Hematopoietic multipotent progenitor cell (in vitro differentiated cells): ENCODE measurements around the gene VWA7. TPM values are rescaled to one million over a fixed set of nuclear protein-coding genes. Genes with fewer than 3 reads are reported as not detected.
"Not testable (repeated sequence)": the region's sequence is repeated elsewhere in the genome, so short reads cannot be mapped to it uniquely, and the experiment has no call there.

Experiments
- DNase-seq, 3 donors: peaks; one replicate each; pipeline ENCODE4 v3.0.0-alpha.2; 2011 to 2015; ENCODE audit warnings: low read depth in 2 of 3, low spot score in 2 of 3
- total RNA-seq: library from RNA; depleted of rRNA; stranded (reverse); fragments of >200 nt; gene quantifications from one replicate; pipeline ENCODE4 v1.2.3, GENCODE V29; 2012

VWA7 gene
- 2.4 TPM for total RNA-seq

GRCh38 chr6:31776989-31777666 is at the start of gene VWA7:
TSS of gene VWA7 (minus strand) at chr6:31777328. CDS start at chr6:31776779, 549 bp downstream.
- peak in 2 of 3 donors; percentile 83 to 89 for DNase-seq

DNA sequence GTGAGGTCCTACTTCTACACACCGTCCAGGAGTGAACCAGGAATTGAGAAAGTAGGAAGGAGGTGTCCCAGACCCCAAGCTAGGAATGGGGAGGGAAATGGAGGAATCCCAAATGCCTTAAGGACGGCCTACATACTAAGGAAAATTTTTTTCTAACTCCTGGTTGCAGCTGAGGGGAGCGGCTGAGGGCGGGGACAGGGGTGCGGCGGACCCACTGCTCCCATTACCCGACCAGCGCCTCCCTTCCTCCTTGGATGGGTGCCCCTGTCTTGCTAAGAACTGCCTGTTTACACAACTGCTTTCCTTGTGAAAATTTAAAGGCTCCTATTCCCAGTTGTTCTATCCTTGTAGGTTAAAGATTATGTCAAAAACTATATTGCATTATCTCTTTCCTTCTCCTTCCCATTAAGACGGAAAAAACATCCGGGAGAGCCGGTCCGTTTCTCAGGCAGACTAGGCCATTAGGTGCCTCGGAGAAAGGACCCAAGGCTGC is 49.7 kb upstream of the VWA7 start:
- DNase-seq: no peak

GRCh38 chr6:31825553-31825952 is 48.4 kb upstream of the VWA7 start:
- DNase-seq: no peak

- not testable (repeated sequence) for DNase-seq
Measured at GRCh38 chr6:31823592-31824196, 46.6 kb upstream of the VWA7 start.

DNA sequence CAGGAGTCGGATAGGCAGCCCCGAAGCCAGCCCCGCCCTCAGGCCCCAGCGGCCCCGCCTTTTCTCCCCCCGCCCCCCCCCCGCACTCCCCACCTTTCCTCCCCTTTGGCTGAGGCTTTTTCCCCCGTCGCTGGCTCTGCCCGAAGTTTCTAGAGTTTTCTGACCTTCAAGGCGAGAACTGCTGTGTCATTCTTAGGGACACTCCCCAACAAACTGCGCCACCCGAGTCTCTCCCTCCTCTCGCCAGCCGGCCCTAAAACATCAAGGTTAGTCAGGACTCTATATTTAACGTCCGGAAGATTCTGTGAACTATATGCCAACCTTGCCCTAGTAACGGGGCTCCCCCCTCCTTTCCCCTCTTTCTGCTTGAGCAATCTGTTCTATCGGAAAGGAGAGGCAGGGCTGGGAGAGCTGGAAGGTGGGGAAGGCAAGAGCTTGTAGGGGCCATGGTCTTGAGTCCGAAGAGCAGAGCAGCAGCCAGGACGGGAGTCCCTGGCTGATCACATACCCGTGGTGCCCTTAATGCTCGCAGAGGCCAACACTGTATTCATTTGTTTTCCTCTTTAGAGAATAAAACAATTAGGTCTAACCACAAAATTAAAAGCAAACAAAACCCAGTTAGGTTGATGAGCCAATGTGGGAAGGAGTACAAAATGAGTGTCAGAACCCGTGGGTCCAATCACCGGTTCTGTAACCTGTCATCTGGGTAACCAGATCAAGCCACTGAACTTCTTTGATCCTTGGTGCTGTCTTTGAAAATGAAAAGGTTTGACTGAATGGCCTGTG is 45.1 kb upstream of the VWA7 start:
- peak; percentile 37 to 82 (median 80) for DNase-seq

DNA sequence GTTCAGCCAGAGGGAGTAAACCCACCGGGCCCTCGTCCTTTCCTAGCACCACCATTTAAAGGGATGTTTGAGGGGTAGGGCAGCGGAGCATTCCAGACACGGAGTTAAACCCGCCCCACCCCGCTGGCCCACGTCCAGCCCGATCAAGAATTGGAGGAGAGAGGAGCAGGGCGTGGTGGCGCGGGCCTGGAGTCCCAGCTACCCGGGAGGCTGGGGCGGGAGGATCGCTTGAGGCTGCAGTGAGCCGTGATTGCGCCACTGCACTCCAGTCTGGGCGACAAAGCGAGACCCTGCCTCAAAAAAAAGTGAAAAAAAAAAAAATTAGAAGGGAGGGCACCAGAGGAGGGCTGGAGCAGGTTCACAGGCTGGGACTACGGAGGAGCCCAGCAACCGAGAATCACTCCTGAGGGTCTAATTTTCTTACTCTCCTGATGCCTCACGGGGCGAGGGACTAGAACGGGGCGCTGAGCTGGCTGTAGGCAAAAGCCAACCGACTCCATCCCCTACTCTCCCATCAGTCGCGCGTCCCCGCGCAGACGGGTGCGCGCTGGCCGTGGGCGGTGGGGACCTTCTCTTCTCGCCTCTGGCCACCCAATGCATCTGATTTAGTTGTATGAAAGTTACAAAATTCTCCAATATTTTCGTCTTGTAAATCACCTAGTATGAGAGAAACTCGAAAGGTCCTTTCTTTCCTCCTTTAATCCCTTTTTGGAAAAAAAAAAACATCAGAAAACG is 44.3 kb upstream of the VWA7 start:
- peak in 1 of 3 donors; percentile 56 for DNase-seq

- DNase-seq: not testable (repeated sequence)
Measured at GRCh38 chr6:31820399-31820798, 43.3 kb upstream of the VWA7 start.

DNA sequence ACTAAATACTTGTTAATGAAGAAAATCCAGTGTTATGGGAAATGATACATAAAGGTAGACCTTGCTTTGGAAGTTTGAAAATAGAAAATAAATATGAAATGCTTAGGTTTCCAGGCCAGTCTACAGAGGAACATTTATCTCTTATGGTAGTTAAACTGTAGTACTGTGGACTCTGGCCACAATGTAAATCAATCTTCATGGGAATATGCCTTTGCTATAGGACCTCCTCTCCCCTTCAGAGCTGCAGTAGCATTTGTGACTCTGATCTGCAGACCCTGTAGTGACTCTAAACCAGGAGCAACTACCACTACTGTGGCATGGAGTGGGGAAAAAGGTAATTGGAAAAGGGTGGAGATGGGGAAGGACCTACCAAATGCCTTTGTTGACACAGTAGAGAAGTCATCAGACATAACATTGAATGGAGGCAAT is 42.8 kb upstream of the VWA7 start:
- no peak for DNase-seq

DNA sequence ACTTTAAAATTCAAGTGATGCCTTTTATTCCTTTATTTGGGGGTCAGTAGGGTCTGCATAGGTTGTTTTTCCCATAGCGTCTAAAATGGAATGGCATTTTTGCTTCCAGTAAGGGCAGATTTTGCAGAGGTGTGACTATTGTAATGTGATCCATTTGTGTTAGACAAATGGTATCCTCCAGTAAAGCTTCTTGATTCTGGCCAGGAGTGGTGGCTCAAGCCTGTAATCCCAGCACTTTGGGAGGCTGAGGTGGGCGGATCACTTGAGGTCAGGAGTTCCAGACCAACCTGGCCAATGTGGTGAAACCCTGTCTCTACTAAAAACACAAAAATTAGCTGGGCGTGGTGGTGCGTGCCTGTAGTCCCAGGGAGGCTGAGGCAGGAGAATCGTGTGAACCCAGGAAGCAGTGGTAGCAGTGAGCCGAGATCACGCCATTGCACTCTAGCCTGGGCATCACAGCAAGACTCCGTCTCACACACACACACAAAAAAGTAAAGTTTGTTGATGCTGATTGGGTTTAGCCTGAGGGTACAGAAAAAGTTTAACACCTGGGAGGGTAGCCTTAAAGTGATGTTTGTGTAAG is 40.9 kb upstream of the VWA7 start:
- not testable (repeated sequence) for DNase-seq

DNA sequence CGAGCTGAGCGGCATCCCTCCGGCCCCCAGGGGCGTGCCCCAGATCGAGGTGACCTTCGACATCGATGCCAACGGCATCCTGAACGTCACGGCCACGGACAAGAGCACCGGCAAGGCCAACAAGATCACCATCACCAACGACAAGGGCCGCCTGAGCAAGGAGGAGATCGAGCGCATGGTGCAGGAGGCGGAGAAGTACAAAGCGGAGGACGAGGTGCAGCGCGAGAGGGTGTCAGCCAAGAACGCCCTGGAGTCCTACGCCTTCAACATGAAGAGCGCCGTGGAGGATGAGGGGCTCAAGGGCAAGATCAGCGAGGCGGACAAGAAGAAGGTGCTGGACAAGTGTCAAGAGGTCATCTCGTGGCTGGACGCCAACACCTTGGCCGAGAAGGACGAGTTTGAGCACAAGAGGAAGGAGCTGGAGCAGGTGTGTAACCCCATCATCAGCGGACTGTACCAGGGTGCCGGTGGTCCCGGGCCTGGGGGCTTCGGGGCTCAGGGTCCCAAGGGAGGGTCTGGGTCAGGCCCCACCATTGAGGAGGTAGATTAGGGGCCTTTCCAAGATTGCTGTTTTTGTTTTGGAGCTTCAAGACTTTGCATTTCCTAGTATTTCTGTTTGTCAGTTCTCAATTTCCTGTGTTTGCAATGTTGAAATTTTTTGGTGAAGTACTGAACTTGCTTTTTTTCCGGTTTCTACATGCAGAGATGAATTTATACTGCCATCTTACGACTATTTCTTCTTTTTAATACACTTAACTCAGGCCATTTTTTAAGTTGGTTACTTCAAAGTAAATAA is 40.2 kb upstream of the VWA7 start:
- peak in 1 of 3 donors; percentile 42 for DNase-seq

DNA sequence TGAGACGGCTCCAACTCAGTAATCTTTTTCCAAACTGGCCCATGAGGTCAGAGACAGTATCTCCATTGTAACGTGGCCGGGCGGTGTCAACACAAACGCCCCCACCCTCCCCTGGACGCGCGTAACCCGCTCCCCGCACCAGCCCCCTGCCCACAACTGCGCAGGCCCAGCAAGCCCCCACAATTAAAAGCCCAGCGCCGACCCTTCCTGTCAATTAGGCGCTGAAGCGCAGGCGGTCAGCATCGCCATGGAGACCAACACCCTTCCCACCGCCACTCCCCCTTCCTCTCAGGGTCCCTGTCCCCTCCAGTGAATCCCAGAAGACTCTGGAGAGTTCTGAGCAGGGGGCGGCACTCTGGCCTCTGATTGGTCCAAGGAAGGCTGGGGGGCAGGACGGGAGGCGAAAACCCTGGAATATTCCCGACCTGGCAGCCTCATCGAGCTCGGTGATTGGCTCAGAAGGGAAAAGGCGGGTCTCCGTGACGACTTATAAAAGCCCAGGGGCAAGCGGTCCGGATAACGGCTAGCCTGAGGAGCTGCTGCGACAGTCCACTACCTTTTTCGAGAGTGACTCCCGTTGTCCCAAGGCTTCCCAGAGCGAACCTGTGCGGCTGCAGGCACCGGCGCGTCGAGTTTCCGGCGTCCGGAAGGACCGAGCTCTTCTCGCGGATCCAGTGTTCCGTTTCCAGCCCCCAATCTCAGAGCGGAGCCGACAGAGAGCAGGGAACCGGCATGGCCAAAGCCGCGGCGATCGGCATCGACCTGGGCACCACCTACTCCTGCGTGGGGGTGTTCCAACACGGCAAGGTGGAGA is 38.1 kb upstream of the VWA7 start, which contains the start of the genes HSPA1A and HSPA1L:
HSPA1A (plus strand) TSS at position 519 of the 814 bp plus-strand sequence; CDS start at position 733, 214 bp downstream.
HSPA1L (minus strand) TSS at position 259 of the 814 bp plus-strand sequence. CDS start 3,311 bp downstream, outside the sequence.
- DNase-seq: peak in 2 of 3 donors; percentile 84 to 92

DNA sequence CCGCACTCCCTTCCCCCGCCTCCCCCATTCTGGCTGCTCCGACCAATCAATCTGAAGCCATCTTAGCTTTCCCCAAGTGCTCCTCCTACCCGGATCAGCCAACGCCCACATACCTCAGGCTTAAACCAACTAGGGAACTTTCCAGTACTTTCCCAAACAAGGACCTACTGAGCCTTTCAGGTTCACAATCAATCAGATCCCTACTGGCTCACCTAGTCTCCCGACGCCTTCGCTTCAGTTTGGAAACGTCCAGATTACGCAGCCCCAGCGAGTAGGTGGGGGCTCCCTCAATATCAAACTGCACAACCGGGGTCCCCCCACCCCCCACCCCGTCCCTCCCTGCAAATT is 37.5 kb upstream of the VWA7 start:
- peak in 2 of 3 donors; percentile 82 to 85 for DNase-seq

GRCh38 chr6:31813465-31813849 is 36.3 kb upstream of the VWA7 start:
- DNase-seq: no peak

DNA sequence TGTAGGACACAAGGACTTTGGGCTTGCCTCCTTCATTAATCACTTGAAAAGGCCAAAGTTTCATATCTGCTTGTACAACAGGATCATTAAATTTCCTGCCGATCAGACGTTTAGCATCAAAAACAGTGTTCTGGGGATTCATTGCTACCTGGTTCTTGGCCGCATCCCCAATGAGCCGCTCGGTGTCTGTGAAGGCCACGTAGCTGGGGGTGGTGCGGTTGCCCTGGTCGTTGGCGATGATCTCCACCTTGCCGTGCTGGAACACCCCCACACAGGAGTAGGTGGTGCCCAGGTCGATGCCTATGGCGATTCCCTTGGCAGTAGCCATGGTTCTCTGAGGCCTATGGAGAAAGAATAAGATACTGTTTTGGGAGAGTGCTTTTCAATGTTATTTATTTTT is 34.5 kb upstream of the VWA7 start:
- no peak for DNase-seq

DNA sequence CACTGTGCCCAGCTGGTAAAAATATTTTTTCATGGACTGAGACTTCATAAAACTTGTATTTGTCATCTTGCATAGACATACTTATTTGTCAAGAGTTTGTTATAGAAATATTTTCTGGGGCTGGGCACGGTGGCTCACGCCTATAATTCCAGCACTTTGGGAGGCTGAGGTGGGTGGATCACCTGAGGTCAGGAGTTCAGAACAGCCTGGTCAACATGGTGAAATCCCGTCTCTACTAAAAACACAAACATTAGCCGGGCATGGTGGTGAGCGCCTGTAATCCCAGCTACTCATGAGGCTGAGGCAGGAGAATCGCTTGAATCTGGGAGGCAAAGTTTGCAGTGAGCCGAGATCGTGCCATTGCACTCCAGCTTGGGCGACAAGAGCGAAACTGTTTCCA is 31.5 kb upstream of the VWA7 start:
- DNase-seq: not testable (repeated sequence)

GRCh38 chr6:31806470-31807272 is 29.5 kb upstream of the VWA7 start, which contains the start of gene LSM2:
TSS of gene LSM2 (minus strand) at chr6:31806966. CDS start at chr6:31806757, 209 bp downstream.
- DNase-seq: peak; percentile 91 to 98 (median 96)

DNA sequence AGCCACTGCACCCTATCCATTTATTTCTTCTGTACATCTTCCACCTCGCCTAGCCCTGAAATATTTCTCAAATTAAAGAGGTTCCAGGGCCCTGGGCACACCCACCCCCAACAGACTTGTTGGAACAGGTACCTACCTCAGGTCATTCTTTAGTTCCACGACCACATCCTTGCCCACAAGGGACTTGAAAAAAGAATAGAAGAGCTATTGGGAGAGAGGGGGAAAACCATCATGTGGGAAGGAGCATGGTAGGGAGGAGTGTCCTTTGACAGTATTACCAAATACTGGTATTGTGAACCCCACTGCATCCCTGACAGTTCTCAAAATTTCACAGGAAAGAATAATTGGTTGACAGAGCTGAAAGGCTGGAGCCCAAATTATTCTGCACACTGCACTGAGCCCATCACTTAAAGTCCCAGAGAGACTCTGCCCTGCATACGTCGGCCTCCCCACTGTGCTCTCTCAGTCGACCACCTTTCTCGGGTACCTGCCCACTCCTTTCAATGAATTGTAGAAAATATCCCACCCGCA is 28.9 kb upstream of the VWA7 start:
- no peak for DNase-seq
